ENCODE results near the gene KISS1R.

GRCh38 chr19:889662-890295 lies 27.4 kb upstream of the KISS1R start:
- TF ChIP-seq EP300 (IDR thresholded peaks at IDR 0.05) (no peak), POLR2A (IDR thresholded peaks at IDR 0.05) (no peak), CTCF (IDR thresholded peaks at IDR 0.05) (no peak)
